GM12878 (cell line): ENCODE measurements around the gene SIVA1. TPM values are rescaled to one million over a fixed set of nuclear protein-coding genes. Genes with fewer than 3 reads are reported as not detected.
A peak's percentile ranks its signal among the peaks of the same experiment; 100 is the strongest.

Experiments
- ATAC-seq: fragments of 200-7000 bp; cut with Tn5 transposase; 3 replicates; pipeline ENCODE4 v1.9.1; 2020; ENCODE audit warnings: mild to moderate bottlenecking, moderate library complexity
- BruUV-seq: library from RNA; stranded (reverse); fragments of 400-500 nt; replicated peaks from 2 replicates; lab custom pipeline; 2021; lab: Mats Ljungman, UMichigan
- CTCF ChIA-PET: fragments of 300-600 bp; sonication (Branson Sonifier 250); formaldehyde crosslinking; extraction: SDS; loops from one replicate; lab custom pipeline; 2021; ENCODE audit warnings: inconsistent platforms; lab: Yijun Ruan, JAX
- POLR2A ChIA-PET: fragments of 350-600 bp; formaldehyde crosslinking; extraction: SDS; loops from one replicate; lab custom pipeline; 2021; ENCODE audit warnings: inconsistent platforms; lab: Charles Lee
- RAD21 ChIA-PET: fragments of 300-600 bp; sonication (Branson Sonifier 250); formaldehyde crosslinking; loops from one replicate; lab custom pipeline; 2023; ENCODE audit warnings: antibody characterized with exemption; ENCODE audit not compliant: unreplicated experiment; lab: Charles Lee
- SMC1A ChIA-PET: fragments of 300-600 bp; sonication (Branson Sonifier 250); formaldehyde crosslinking; loops from one replicate; lab custom pipeline; 2023; ENCODE audit not compliant: unreplicated experiment, uncharacterized antibody; lab: Charles Lee
- DNase-seq: peaks from one replicate; pipeline ENCODE4 v3.0.0-alpha.2; 2011; ENCODE audit warnings: low read depth, low spot score
- FAIRE-seq: peaks from 3 replicates; lab custom pipeline; 2011; peaks lifted over from hg19 to GRCh38; lab: Jason Lieb, UNC
- H2AFZ ChIP-seq: 2 replicates; pipeline ENCODE4 v1.6.0; 2011; ENCODE audit warnings: low read depth, low read length, control low read depth; ENCODE audit not compliant: control insufficient read depth
- H3K27ac ChIP-seq: 2 replicates; pipeline ENCODE4 v1.5.1; 2011; ENCODE audit warnings: control low read depth; ENCODE audit not compliant: control insufficient read depth, insufficient read depth
- H3K27me3 ChIP-seq, 2 experiments: replicated peaks in 1 of 2; 2 replicates each; pipeline versions ENCODE4 v1.6.0 to v1.6.1; 2011; ENCODE audit warnings: low read length in 1 of 2; ENCODE audit not compliant: control insufficient read depth in 2 of 2, insufficient read depth in 2 of 2
- H3K36me3 ChIP-seq, 2 experiments: 2 replicates each; pipeline ENCODE4 v1.5.1; 2011; ENCODE audit warnings: low read length in 1 of 2; ENCODE audit not compliant: control insufficient read depth in 2 of 2, insufficient read depth in 2 of 2
- H3K4me1 ChIP-seq: 2 replicates; pipeline ENCODE4 v1.6.1; 2011; ENCODE audit warnings: mild to moderate bottlenecking, low read length, moderate library complexity, mixed read lengths; ENCODE audit not compliant: control insufficient read depth, insufficient read depth
- H3K4me2 ChIP-seq: 2 replicates; pipeline ENCODE4 v1.6.0; 2011; ENCODE audit warnings: control low read depth; ENCODE audit not compliant: control insufficient read depth, insufficient read depth
- H3K4me3 ChIP-seq: fragments of 200-600 bp; sonication (generic); 2 replicates; pipeline ENCODE4 v1.5.1; 2016
- H3K79me2 ChIP-seq: 2 replicates; pipeline ENCODE4 v1.6.0; 2011; ENCODE audit warnings: low read length; ENCODE audit not compliant: control insufficient read depth, insufficient read depth
- H3K9ac ChIP-seq: 2 replicates; pipeline ENCODE4 v1.8.0; 2011; ENCODE audit warnings: low read length, control low read depth, mixed read lengths; ENCODE audit not compliant: control insufficient read depth, insufficient read depth
- H3K9me3 ChIP-seq: replicated peaks from 3 replicates; pipeline ENCODE4 v1.5.1; 2011; ENCODE audit warnings: mild to moderate bottlenecking, low read length; ENCODE audit not compliant: control insufficient read depth, insufficient read depth
- H4K20me1 ChIP-seq: 2 replicates; pipeline ENCODE4 v1.6.0; 2011; ENCODE audit not compliant: control insufficient read depth, insufficient read depth
- CREM ChIP-seq: IDR thresholded peaks from 2 replicates; pipeline ENCODE4 v1.6.1; 2014; ENCODE audit warnings: antibody characterized with exemption, low read depth
- HDAC2 ChIP-seq: fragments of 200-600 bp; sonication (generic); IDR thresholded peaks from 2 replicates; pipeline ENCODE4 v1.6.1; 2017
- NFIC ChIP-seq: IDR thresholded peaks from 2 replicates; pipeline ENCODE4 v1.6.1; 2012; ENCODE audit warnings: low read depth, mild to moderate bottlenecking, inconsistent platforms, low read length, moderate library complexity
- RB1 ChIP-seq: fragments of 450-650 bp; formaldehyde crosslinking; IDR thresholded peaks from 2 replicates; pipeline ENCODE4 v1.6.1; 2017; ENCODE audit warnings: mild to moderate bottlenecking, borderline replicate concordance
- WGBS: methylation state at CpG from one replicate; pipeline ENCODE4 v1.1.6; 2016; ENCODE audit warnings: low lambda C conversion rate; ENCODE audit not compliant: insufficient replicate concordance, insufficient coverage; ENCODE audit errors: missing lambda C conversion rate; 5-methylcytosine and 5-hydroxymethylcytosine counted together
- in situ Hi-C: fragments of 300-500 bp; cut with MboI; formaldehyde crosslinking; loops from 9 replicates; pipeline ENCODE4 v1.14.3; 2018; ENCODE audit warnings: mixed read lengths
- intact Hi-C: fragments of 100-400 bp; cut with micrococcal nuclease; formaldehyde crosslinking; loops from one replicate; pipeline ENCODE4 v1.14.2; 2022; ENCODE audit not compliant: unreplicated experiment
- polyA plus RNA-seq, 11 experiments: library from polyadenylated mRNA; depleted of rRNA in 4 of 11; unstranded in 6 of 11; stranded (reverse) in 5 of 11; fragments of >200 nt; fragmentation: Nextera tagmentation in 4 of 11; fragmentation: Illumina TruSeq in 1 of 11; extraction: Ambion mirVana in 4 of 11; extraction: Trizol in 1 of 11; gene quantifications; 1 replicate in 1 of 11; 2 replicates in 10 of 11; pipeline versions ENCODE4 v1.2.1 to v1.2.3, GENCODE V29; 2011 to 2016; ENCODE audit warnings: inconsistent platforms in 2 of 11, missing spikeins in 2 of 11, low read depth in 1 of 11
- total RNA-seq, 4 experiments: library from RNA; depleted of rRNA in 3 of 4; stranded (reverse); fragments of >200 nt in 3 of 4; fragmentation: Illumina TruSeq in 1 of 4; extraction: Trizol in 1 of 4; gene quantifications; 2 replicates each; pipeline versions ENCODE4 v1.2.1 to v1.2.3, GENCODE V29; 2013 to 2021
- TF ChIP-seq, protein P1 (sequence below): fragments of 450-650 bp; IDR thresholded peaks from 2 replicates; pipeline ENCODE4 v1.6.1; 2016; ENCODE audit warnings: mild to moderate bottlenecking

The SIVA1 gene
- total and polyA plus RNA-seq, 10 of the 15 experiments (the other 5 are each of a cell fraction or from before 2014, with no cell fraction given), result 4.6 to 282 (median 106) TPM

DNA sequence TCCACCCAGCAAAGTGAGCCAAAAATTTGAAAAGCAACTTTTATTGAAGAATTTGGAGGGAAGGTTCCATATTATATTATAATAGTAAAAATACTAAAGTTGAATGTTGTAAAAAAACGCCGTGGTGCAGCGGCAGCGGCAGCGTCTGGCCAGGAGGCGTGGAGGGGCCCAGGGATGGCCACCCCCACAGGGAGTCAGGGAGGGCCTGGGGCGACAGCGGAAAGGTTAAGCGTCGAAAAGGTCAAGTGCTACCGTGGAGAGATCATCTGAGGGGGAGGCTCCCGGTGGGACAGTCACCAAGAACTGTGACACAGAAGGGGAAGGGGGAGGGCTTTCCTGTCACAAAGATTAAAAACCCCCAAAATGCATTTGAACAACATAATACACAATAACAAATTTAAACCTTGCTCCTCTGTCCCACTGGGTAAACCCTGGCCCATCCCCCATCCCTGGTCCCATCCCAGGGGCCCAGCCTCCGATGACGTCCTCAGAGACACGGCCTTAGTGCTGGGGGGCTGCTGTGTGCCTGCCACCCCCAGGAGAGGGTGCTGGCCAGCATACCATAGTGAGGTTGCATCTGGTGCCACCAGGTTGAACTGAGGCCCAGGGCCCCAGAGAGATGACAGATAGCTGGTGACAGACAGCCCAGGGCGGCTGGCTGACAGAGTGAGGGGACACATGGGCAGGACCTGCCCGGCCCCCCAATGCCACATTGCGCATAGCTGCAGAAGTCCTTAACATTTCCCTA lies 16.6 kb downstream of the SIVA1 start:
- H3K79me2 ChIP-seq, result no peaks in the 10 kb centered on the region
- no peak for FAIRE-seq
- no peak for ATAC-seq
- intact Hi-C loops, result no loop called here
- peaks cover 5 to 14% of the 10 kb centered on the region in 2 experiments; a peak in 3 of 4 replicates for H3K36me3 ChIP-seq
- ChIA-PET RAD21 (interaction anchor here (1.7 to 3.5 kb wide), 2 partner anchors 17 to 57 kb away, joined by 8 to 33 read pairs; partner anchors contain the start of gene SIVA1), CTCF (interaction anchor here (0.6 to 3.0 kb wide), 6 partner anchors 17 to 79 kb away, joined by 3 to 48 read pairs (median 10); partner anchors contain the start of gene SIVA1), SMC1A (interaction anchor here (1.1 to 1.5 kb wide), 2 partner anchors 42 to 56 kb away, joined by 3 to 6 read pairs; no protein-coding TSS in a partner anchor), POLR2A (interaction anchor here (1.5 kb wide), 1 partner anchor 57 kb away, joined by 5 read pairs; no protein-coding TSS in a partner anchor)
- 89% methylated on average over 18 of the region's 18 CpGs for WGBS
- no peaks in the 10 kb centered on the region for H4K20me1 ChIP-seq
- H3K4me2 ChIP-seq, result no peak overlapping the region
- no peak overlapping the region for H3K27ac ChIP-seq
- no peaks in the 10 kb centered on the region; the same call in 1 of the 2 replicates for H3K4me1 ChIP-seq
- H2AFZ ChIP-seq, result no peak overlapping the region
- no peak for DNase-seq
- no peaks in the 10 kb centered on the region; the same call in 2 of the 3 replicates for H3K9me3 ChIP-seq
- H3K4me3 ChIP-seq, result no peak overlapping the region
- H3K9ac ChIP-seq, result no peak overlapping the region
- TF ChIP-seq RB1, result no peak
- no peak for TF ChIP-seq CREM
- no peak for TF ChIP-seq NFIC
- TF ChIP-seq HDAC2, result no peak
- TF ChIP-seq, protein P1, sequence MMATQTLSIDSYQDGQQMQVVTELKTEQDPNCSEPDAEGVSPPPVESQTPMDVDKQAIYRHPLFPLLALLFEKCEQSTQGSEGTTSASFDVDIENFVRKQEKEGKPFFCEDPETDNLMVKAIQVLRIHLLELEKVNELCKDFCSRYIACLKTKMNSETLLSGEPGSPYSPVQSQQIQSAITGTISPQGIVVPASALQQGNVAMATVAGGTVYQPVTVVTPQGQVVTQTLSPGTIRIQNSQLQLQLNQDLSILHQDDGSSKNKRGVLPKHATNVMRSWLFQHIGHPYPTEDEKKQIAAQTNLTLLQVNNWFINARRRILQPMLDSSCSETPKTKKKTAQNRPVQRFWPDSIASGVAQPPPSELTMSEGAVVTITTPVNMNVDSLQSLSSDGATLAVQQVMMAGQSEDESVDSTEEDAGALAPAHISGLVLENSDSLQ, result no peak
- BruUV-seq, result TSS peak; percentile 82
- H3K27me3 ChIP-seq, result no peaks in the 10 kb centered on the region
- in situ Hi-C loops, result loop anchor here (5.0 kb wide), 1 partner anchor 53 kb away; no protein-coding TSS in a partner anchor
